BLaER1 treated with 17β-estradiol and CSF1 and Interleukin-3, amounts not matched to agents 10 nM and 100 nM (cell line): ENCODE data around the gene POLH.
"Not testable (repeated sequence)": the region's sequence is repeated elsewhere in the genome, so short reads cannot be mapped to it uniquely, and the experiment has no call there.

ENCODE experiments used
- H3K27ac ChIP-seq, 11 experiments: shearing (Covaris generic); formaldehyde crosslinking; 2 replicates each; pipeline ENCODE4 v1.8.1; 2022
- H3K27me3 ChIP-seq, 11 experiments: shearing (Covaris generic); formaldehyde crosslinking; 2 replicates each; pipeline ENCODE4 v1.8.1; 2022
- H3K36me3 ChIP-seq, 11 experiments: shearing (Covaris generic); formaldehyde crosslinking; 2 replicates each; pipeline ENCODE4 v1.8.1; 2022
- H3K4me1 ChIP-seq, 10 experiments: shearing (Covaris generic); formaldehyde crosslinking; 2 replicates each; pipeline ENCODE4 v1.8.1; 2022
- H3K4me2 ChIP-seq, 11 experiments: shearing (Covaris generic); formaldehyde crosslinking; 2 replicates each; pipeline ENCODE4 v1.8.1; 2022
- H3K4me3 ChIP-seq, 10 experiments: shearing (Covaris generic); formaldehyde crosslinking; 2 replicates each; pipeline ENCODE4 v1.8.1; 2022
- H3K9ac ChIP-seq, 11 experiments: shearing (Covaris generic); formaldehyde crosslinking; 2 replicates each; pipeline ENCODE4 v1.8.1; 2022
- H3K9me3 ChIP-seq, 11 experiments: shearing (Covaris generic); formaldehyde crosslinking; replicated peaks in 1 of 11; 2 replicates each; pipeline ENCODE4 v1.8.1; 2022
- H4K20me1 ChIP-seq, 11 experiments: shearing (Covaris generic); formaldehyde crosslinking; 2 replicates each; pipeline ENCODE4 v1.8.1; 2022
- Cebpa-rat ChIP-seq, 11 experiments: shearing (Covaris generic); IDR thresholded peaks; 2 replicates each; pipeline ENCODE4 v1.8.1; 2022

The POLH gene

GRCh38 chr6:43624786-43625288 is 48.9 kb downstream of the POLH start:
- Histone ChIP-seq H3K27ac (no peak overlapping the region), H3K4me1 (peaks cover 22 to 45% (median 26%) of the 10 kb centered on the region in 10 experiments), H3K36me3 (peaks cover 64 to 71% (median 68%) of the 10 kb centered on the region in 11 experiments), H3K4me2 (no peak overlapping the region), H3K27me3 (no peaks in the 10 kb centered on the region), H3K9me3 (no peaks in the 10 kb centered on the region), H4K20me1 (peaks cover 0 to 71% (median 15%) of the 10 kb centered on the region in 11 experiments; a peak in 11 of 22 replicates), H3K9ac (no peak overlapping the region), H3K4me3 (no peak overlapping the region)
- no peak for TF ChIP-seq Cebpa-rat (IDR thresholded peaks at IDR 0.05)

GRCh38 chr6:43625393-43625992 is 49.5 kb downstream of the POLH start:
- H3K4me2 ChIP-seq, result 0 out of 22 replicates have a peak overlapping the region, but pooled peaks of 2 of the 11 experiments have one; percentile 92
- no peaks in the 10 kb centered on the region for H3K27me3 ChIP-seq
- peaks cover 57 to 65% (median 61%) of the 10 kb centered on the region in 11 experiments for H3K36me3 ChIP-seq
- H4K20me1 ChIP-seq, result peaks cover 0 to 69% (median 15%) of the 10 kb centered on the region in 11 experiments; a peak in 11 of 22 replicates
- peak overlapping the region in 2 of 11 experiments; percentile 96; a peak in 3 of 22 replicates for H3K27ac ChIP-seq
- H3K9ac ChIP-seq, result no peak overlapping the region
- H3K4me1 ChIP-seq, result peaks cover 27 to 42% (median 30%) of the 10 kb centered on the region in 10 experiments
- no peak for TF ChIP-seq Cebpa-rat (IDR thresholded peaks at IDR 0.05)
- no peak overlapping the region for H3K4me3 ChIP-seq
- no peaks in the 10 kb centered on the region for H3K9me3 ChIP-seq

GRCh38 chr6:43627008-43627825 is 51.2 kb downstream of the POLH start:
- Histone ChIP-seq H3K4me3 (peak overlapping the region in 9 of 10 experiments; percentile 15 to 97 (median 96); a peak in 16 of 20 replicates), H3K4me2 (peak overlapping the region; percentile 83 to 97 (median 92)), H3K9me3 (no peaks in the 10 kb centered on the region), H3K9ac (peak overlapping the region; percentile 27 to 98 (median 95); a peak in 21 of 22 replicates), H3K36me3 (peaks cover 40 to 47% (median 44%) of the 10 kb centered on the region in 11 experiments), H4K20me1 (peaks cover 0 to 52% (median 11%) of the 10 kb centered on the region in 11 experiments; a peak in 10 of 22 replicates), H3K27me3 (no peaks in the 10 kb centered on the region), H3K27ac (peak overlapping the region; percentile 8 to 99 (median 55); a peak in 19 of 22 replicates), H3K4me1 (peaks cover 39 to 50% (median 45%) of the 10 kb centered on the region in 10 experiments)
- no peak for TF ChIP-seq Cebpa-rat (IDR thresholded peaks at IDR 0.05)

- Histone ChIP-seq H4K20me1 (peaks cover 0 to 40% (median 11%) of the 10 kb centered on the region in 11 experiments; a peak in 8 of 22 replicates), H3K9ac (peak overlapping the region; percentile 85 to 98 (median 96)), H3K4me1 (peaks cover 49 to 63% (median 58%) of the 10 kb centered on the region in 10 experiments), H3K4me3 (peak overlapping the region; percentile 85 to 98 (median 96)), H3K4me2 (peak overlapping the region; percentile 83 to 97 (median 92)), H3K9me3 (no peaks in the 10 kb centered on the region), H3K27ac (peak overlapping the region; percentile 92 to 99 (median 97)), H3K27me3 (no peaks in the 10 kb centered on the region), H3K36me3 (peaks cover 28 to 34% (median 31%) of the 10 kb centered on the region in 11 experiments)
- TF ChIP-seq Cebpa-rat (IDR thresholded peaks at IDR 0.05), result no peak
Observed at GRCh38 chr6:43628393-43629103, 52.6 kb downstream of the POLH start.

- H3K9me3 ChIP-seq, result no peaks in the 10 kb centered on the region
- H3K9ac ChIP-seq, result peak within 1 kb of the TSS; percentile 85 to 98 (median 96)
- H3K27me3 ChIP-seq, result no peaks in the 10 kb centered on the region
- H3K4me2 ChIP-seq, result peak within 1 kb of the TSS; percentile 89 to 99 (median 96)
- H3K4me1 ChIP-seq, result peaks cover 52 to 67% (median 62%) of the 10 kb centered on the region in 10 experiments
- H4K20me1 ChIP-seq, result peaks cover 0 to 36% (median 11%) of the 10 kb centered on the region in 11 experiments; a peak in 8 of 22 replicates
- H3K36me3 ChIP-seq, result peaks cover 22 to 29% (median 25%) of the 10 kb centered on the region in 11 experiments
- TF ChIP-seq Cebpa-rat (IDR thresholded peaks at IDR 0.05), result no peak
- peak within 1 kb of the TSS; percentile 92 to 99 (median 97) for H3K27ac ChIP-seq
- peak within 1 kb of the TSS; percentile 85 to 98 (median 96) for H3K4me3 ChIP-seq
Observed at GRCh38 chr6:43629104-43629504, 53.1 kb downstream of the POLH start, which contains the start of gene GTPBP2. Gene GTPBP2 (minus strand): TSS chr6:43629264. CDS start chr6:43629162, 102 bp downstream.

- peak overlapping the region; percentile 85 to 98 (median 95) for H3K9ac ChIP-seq
- H3K36me3 ChIP-seq, result peaks cover 16 to 23% (median 19%) of the 10 kb centered on the region in 11 experiments
- peak overlapping the region; percentile 85 to 99 (median 97) for H3K27ac ChIP-seq
- H3K27me3 ChIP-seq, result no peaks in the 10 kb centered on the region
- peak overlapping the region; percentile 64 to 98 (median 94) for H3K4me3 ChIP-seq
- peaks cover 0 to 30% (median 11%) of the 10 kb centered on the region in 11 experiments; a peak in 8 of 22 replicates for H4K20me1 ChIP-seq
- peak overlapping the region; percentile 83 to 99 (median 94) for H3K4me2 ChIP-seq
- TF ChIP-seq Cebpa-rat (IDR thresholded peaks at IDR 0.05), result peak; percentile 27 to 97 (median 89); a peak in 18 of 22 replicates
- peaks cover 53 to 71% (median 67%) of the 10 kb centered on the region in 10 experiments for H3K4me1 ChIP-seq
- no peaks in the 10 kb centered on the region for H3K9me3 ChIP-seq
Observed at GRCh38 chr6:43629505-43630300, 53.7 kb downstream of the POLH start.

GRCh38 chr6:43630980-43631619 is 55.1 kb downstream of the POLH start:
- peaks cover 2 to 9% (median 5%) of the 10 kb centered on the region in 11 experiments for H3K36me3 ChIP-seq
- no peaks in the 10 kb centered on the region for H3K27me3 ChIP-seq
- peak overlapping the region in 10 of 11 experiments; percentile 64 to 98 (median 94); a peak in 14 of 22 replicates for H3K9ac ChIP-seq
- H3K27ac ChIP-seq, result peak overlapping the region; percentile 78 to 99 (median 97); a peak in 21 of 22 replicates
- peak overlapping the region; percentile 77 to 99 (median 93) for H3K4me2 ChIP-seq
- no peak overlapping the region; a peak in 1 of 20 replicates for H3K4me3 ChIP-seq
- no peak for TF ChIP-seq Cebpa-rat (IDR thresholded peaks at IDR 0.05)
- peaks cover 0 to 24% (median 7%) of the 10 kb centered on the region in 11 experiments; a peak in 7 of 22 replicates for H4K20me1 ChIP-seq
- H3K9me3 ChIP-seq, result no peaks in the 10 kb centered on the region
- H3K4me1 ChIP-seq, result peaks cover 59 to 79% (median 70%) of the 10 kb centered on the region in 10 experiments

GRCh38 chr6:43633002-43633401 is 57.0 kb downstream of the POLH start:
- H3K9ac ChIP-seq, H3K4me3 ChIP-seq, H3K27me3 ChIP-seq, H3K9me3 ChIP-seq: not testable (repeated sequence)
- Histone ChIP-seq H3K4me1 (peaks cover 57 to 77% (median 68%) of the 10 kb centered on the region in 10 experiments), H3K36me3 (peaks cover 11 to 17% (median 16%) of the 10 kb centered on the region in 11 experiments), H3K4me2 (peak overlapping the region; percentile 23 to 96 (median 37); a peak in 17 of 22 replicates), H3K27ac (peak overlapping the region in 1 of 11 experiments; percentile 14; a peak in 2 of 22 replicates), H4K20me1 (peaks cover 1 to 22% (median 8%) of the 10 kb centered on the region in 11 experiments; a peak in 14 of 22 replicates)
